Endometrial microvascular endothelial cells (primary cell): ENCODE measurements around the gene MCRIP1. TPM values are rescaled to one million over a fixed set of nuclear protein-coding genes. Genes with fewer than 3 reads are reported as not detected.

Experiments
- in situ Hi-C: cut with HindIII; loops from 2 replicates; pipeline ENCODE4 v1.10.0; 2017; ENCODE audit warnings: low sequenced_read_pairs, low pct_unique_long_range_greater_than_20kb; ENCODE audit errors: inconsistent ontology term
- total RNA-seq: library from RNA; depleted of rRNA; stranded (reverse); fragments of >200 nt; gene quantifications from one replicate; pipeline ENCODE4 v1.2.3, GENCODE V29; 2015; ENCODE audit errors: inconsistent ontology term

The MCRIP1 gene
- total RNA-seq, 1 donor from 2014 or later: 97.0 TPM

DNA sequence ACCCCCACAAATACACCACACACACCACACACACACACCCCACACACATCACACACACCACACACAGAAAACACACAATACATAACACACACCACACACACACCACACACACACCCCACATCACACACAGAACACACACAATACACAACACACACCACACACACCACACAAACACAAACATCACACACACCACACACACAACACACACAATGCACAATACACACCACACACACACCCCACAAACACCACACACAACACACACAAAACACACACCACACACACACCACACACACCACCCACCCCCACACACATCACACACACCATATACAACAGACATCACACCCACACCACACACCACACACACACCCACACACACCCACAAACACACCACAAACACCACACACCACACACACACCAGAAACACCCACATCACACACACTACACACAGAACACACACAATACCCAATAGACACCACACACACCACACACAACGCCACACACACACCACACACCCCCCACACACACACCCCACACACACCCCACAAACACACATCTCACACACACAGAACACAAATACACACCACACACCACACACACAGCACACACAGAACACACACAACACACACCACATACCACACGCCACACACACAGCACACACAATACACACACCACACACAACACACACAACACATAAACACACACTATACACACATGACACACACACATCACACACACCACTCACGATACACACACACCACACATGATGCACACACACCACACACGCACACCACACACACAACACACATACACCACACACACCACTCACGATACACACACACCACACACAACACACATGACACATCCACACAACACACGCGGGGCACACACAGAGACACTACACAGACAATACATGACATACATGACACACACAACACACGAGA, 40.1 kb downstream of the MCRIP1 start:
- in situ Hi-C loops: no loop called here

Other genes with a start within 250 kb of the MCRIP1 start
- 86.4 TPM for gene NPLOC4, start 196.2 kb downstream of the MCRIP1 start, total RNA-seq
- gene TSPAN10, start 196.1 kb downstream of the MCRIP1 start, total RNA-seq: not detected
- gene PDE6G, start 176.7 kb downstream of the MCRIP1 start, total RNA-seq: 0.37 TPM
- 38.9 TPM for gene OXLD1, start 166.7 kb downstream of the MCRIP1 start, total RNA-seq
- 20.9 TPM for gene CCDC137, start 166.6 kb downstream of the MCRIP1 start, total RNA-seq
- gene ARL16, start 149.5 kb downstream of the MCRIP1 start, total RNA-seq: 30.3 TPM
- 125 TPM for gene HGS, start 149.3 kb downstream of the MCRIP1 start, total RNA-seq
- gene MRPL12, start 129.9 kb downstream of the MCRIP1 start, total RNA-seq: 120 TPM
- gene SLC25A10, start 121.0 kb downstream of the MCRIP1 start, total RNA-seq: 42.1 TPM
- gene GCGR, start 29.1 kb downstream of the MCRIP1 start, total RNA-seq: not detected
- gene PPP1R27, start 1.8 kb upstream of the MCRIP1 start, total RNA-seq: not detected
- gene P4HB, start 27.2 kb upstream of the MCRIP1 start, total RNA-seq: 1,412 TPM
- gene ARHGDIA, start 38.0 kb upstream of the MCRIP1 start, total RNA-seq: 471 TPM
- gene ALYREF, start 58.3 kb upstream of the MCRIP1 start, total RNA-seq: 284 TPM
- 166 TPM for gene ANAPC11, start 58.4 kb upstream of the MCRIP1 start, total RNA-seq
- gene NPB, start 68.9 kb upstream of the MCRIP1 start, total RNA-seq: not detected
- gene PCYT2, start 78.1 kb upstream of the MCRIP1 start, total RNA-seq: 41.0 TPM
- 14.3 TPM for gene SIRT7, start 84.9 kb upstream of the MCRIP1 start, total RNA-seq
- gene MAFG, start 94.4 kb upstream of the MCRIP1 start, total RNA-seq: 21.0 TPM
- gene PYCR1, start 104.0 kb upstream of the MCRIP1 start, total RNA-seq: 60.9 TPM
- gene MYADML2, start 113.9 kb upstream of the MCRIP1 start, total RNA-seq: not detected
- gene NOTUM, start 127.9 kb upstream of the MCRIP1 start, total RNA-seq: not detected
- gene ASPSCR1, start 144.3 kb upstream of the MCRIP1 start, total RNA-seq: 12.2 TPM
- gene CENPX, start 189.6 kb upstream of the MCRIP1 start, total RNA-seq: 159 TPM
- 23.0 TPM for gene LRRC45, start 190.0 kb upstream of the MCRIP1 start, total RNA-seq
- gene RAC3, start 198.4 kb upstream of the MCRIP1 start, total RNA-seq: 30.2 TPM
- gene DCXR, start 204.4 kb upstream of the MCRIP1 start, total RNA-seq: 133 TPM
- 36.0 TPM for gene RFNG, start 218.5 kb upstream of the MCRIP1 start, total RNA-seq
- 140 TPM for gene GPS1, start 218.6 kb upstream of the MCRIP1 start, total RNA-seq
- gene DUS1L, start 232.5 kb upstream of the MCRIP1 start, total RNA-seq: 70.0 TPM